NCI-H1436 treated with DMSO at 0.1 percent for 48 hours (cell line): ENCODE data around the gene EPB42.

Source experiments
- DNase-seq: peaks from one replicate; lab custom pipeline; 2025; lab: John Stamatoyannopoulos, UW

Gene EPB42

GRCh38 chr15:43220991-43221403, at the start of gene EPB42:
EPB42 (minus strand) TSS chr15:43221018; CDS start chr15:43220825, 193 bp downstream.
- no peak for DNase-seq

GRCh38 chr15:43270113-43270665, 49.4 kb upstream of the EPB42 start:
- DNase-seq = no peak

- DNase-seq = no peak
These were observed 47.6 kb upstream of the EPB42 start for GRCh38 chr15:43268111-43269105.

- DNase-seq = no peak
These were observed 46.6 kb upstream of the EPB42 start for GRCh38 chr15:43267439-43267838.

GRCh38 chr15:43266834-43267233, 46.0 kb upstream of the EPB42 start, which contains the start of gene TGM5:
TGM5 (minus strand) TSS chr15:43266928; CDS start chr15:43266849, 79 bp downstream.
- DNase-seq = no peak

GRCh38 chr15:43266386-43266785, 45.6 kb upstream of the EPB42 start:
- no peak for DNase-seq

- DNase-seq = no peak
These were observed 39.3 kb upstream of the EPB42 start for GRCh38 chr15:43260011-43260615.

GRCh38 chr15:43258781-43259180, 38.0 kb upstream of the EPB42 start:
- DNase-seq = no peak

- DNase-seq = no peak
These were observed 35.5 kb upstream of the EPB42 start for GRCh38 chr15:43256341-43256740.

- DNase-seq = no peak
These were observed 34.6 kb upstream of the EPB42 start for GRCh38 chr15:43255376-43255775.

- no peak for DNase-seq
These were observed 32.9 kb upstream of the EPB42 start for GRCh38 chr15:43253431-43254403.

- no peak for DNase-seq
These were observed 31.0 kb upstream of the EPB42 start for GRCh38 chr15:43251871-43252250.

GRCh38 chr15:43251185-43251870, 30.5 kb upstream of the EPB42 start:
- no peak for DNase-seq

- DNase-seq = no peak
These were observed 30.0 kb upstream of the EPB42 start for GRCh38 chr15:43250785-43251184.

- DNase-seq = no peak
These were observed 28.9 kb upstream of the EPB42 start for GRCh38 chr15:43249699-43250203.

GRCh38 chr15:43249236-43249635, 28.4 kb upstream of the EPB42 start:
- DNase-seq = no peak

- no peak for DNase-seq
These were observed 25.5 kb upstream of the EPB42 start for GRCh38 chr15:43246261-43246774.

- no peak for DNase-seq
These were observed 23.3 kb upstream of the EPB42 start for GRCh38 chr15:43244092-43244491.

- DNase-seq = no peak
These were observed 22.3 kb upstream of the EPB42 start for GRCh38 chr15:43243020-43243645.

GRCh38 chr15:43242616-43243015, 21.8 kb upstream of the EPB42 start:
- no peak for DNase-seq
